KMS-11 (cell line): Measurements from ENCODE around the gene GIGYF2.

Experiments
- H2AFZ ChIP-seq: fragments of 200-600 bp; sonication (generic); 2 replicates; pipeline ENCODE4 v1.6.1; 2016; ENCODE audit warnings: antibody characterized with exemption, mixed run types, low read depth
- H3K27ac ChIP-seq: fragments of 200-600 bp; sonication (generic); 2 replicates; pipeline ENCODE4 v1.6.1; 2016; ENCODE audit warnings: mild to moderate bottlenecking, mixed run types
- H3K27me3 ChIP-seq: fragments of 200-600 bp; sonication (generic); 2 replicates; pipeline ENCODE4 v1.6.1; 2017; ENCODE audit warnings: mild to moderate bottlenecking, low read depth, mixed run types, moderate library complexity; ENCODE audit not compliant: insufficient read depth
- H3K36me3 ChIP-seq: fragments of 200-600 bp; sonication (generic); 2 replicates; pipeline ENCODE4 v1.6.1; 2017; ENCODE audit warnings: mild to moderate bottlenecking, mixed run types; ENCODE audit not compliant: insufficient read depth
- H3K4me1 ChIP-seq: fragments of 200-600 bp; sonication (generic); 2 replicates; pipeline ENCODE4 v1.6.1; 2016; ENCODE audit warnings: mild to moderate bottlenecking, low read depth, mixed run types; ENCODE audit not compliant: poor library complexity, severe bottlenecking
- H3K4me2 ChIP-seq: fragments of 200-600 bp; sonication (generic); 2 replicates; pipeline ENCODE4 v1.7.0; 2016; ENCODE audit warnings: mild to moderate bottlenecking, mixed run types
- H3K4me3 ChIP-seq: fragments of 200-600 bp; sonication (generic); IDR thresholded peaks from 2 replicates; pipeline ENCODE4 v1.6.1; 2017; ENCODE audit warnings: low read depth, low read length, mixed read lengths; ENCODE audit not compliant: insufficient read depth
- H3K79me2 ChIP-seq: fragments of 200-600 bp; sonication (generic); 2 replicates; pipeline ENCODE4 v1.6.1; 2016; ENCODE audit warnings: low read depth, mixed run types; ENCODE audit not compliant: insufficient read depth
- H3K9ac ChIP-seq: fragments of 200-600 bp; sonication (generic); 2 replicates; pipeline ENCODE4 v1.6.1; 2016; ENCODE audit warnings: mild to moderate bottlenecking, mixed run types
- H4K20me1 ChIP-seq: fragments of 200-600 bp; sonication (generic); 2 replicates; pipeline ENCODE4 v1.6.1; 2016; ENCODE audit warnings: mild to moderate bottlenecking, mixed run types; ENCODE audit not compliant: insufficient read depth
- CTCF ChIP-seq: fragments of 200-600 bp; sonication (generic); conservative IDR thresholded peaks from 2 replicates; pipeline ENCODE4 v1.6.1; 2017; ENCODE audit warnings: low read depth, mild to moderate bottlenecking, antibody characterized with exemption, low read length, moderate library complexity, mixed read lengths

The GIGYF2 gene

GRCh38 chr2:232888099-232888836 lies 191.1 kb downstream of the GIGYF2 start:
- no peak overlapping the region for H2AFZ ChIP-seq
- TF ChIP-seq CTCF: no peak
- no peaks in the 10 kb centered on the region for H3K4me1 ChIP-seq
- H3K27ac ChIP-seq: no peak overlapping the region
- H3K4me3 ChIP-seq: no peak overlapping the region
- H3K27me3 ChIP-seq: no peaks in the 10 kb centered on the region
- no peaks in the 10 kb centered on the region for H3K79me2 ChIP-seq
- no peak overlapping the region for H3K4me2 ChIP-seq
- H3K36me3 ChIP-seq: no peaks in the 10 kb centered on the region
- H3K9ac ChIP-seq: no peak overlapping the region
- H4K20me1 ChIP-seq: no peaks in the 10 kb centered on the region

- no peak overlapping the region for H3K4me2 ChIP-seq
- H2AFZ ChIP-seq: no peak overlapping the region
- no peak overlapping the region for H3K27ac ChIP-seq
- no peaks in the 10 kb centered on the region for H4K20me1 ChIP-seq
- no peaks in the 10 kb centered on the region for H3K36me3 ChIP-seq
- H3K4me3 ChIP-seq: no peak overlapping the region
- no peak overlapping the region for H3K9ac ChIP-seq
- no peaks in the 10 kb centered on the region for H3K27me3 ChIP-seq
- no peaks in the 10 kb centered on the region for H3K79me2 ChIP-seq
- H3K4me1 ChIP-seq: no peaks in the 10 kb centered on the region
- no peak for TF ChIP-seq CTCF
Measured at GRCh38 chr2:232888839-232889529, 191.9 kb downstream of the GIGYF2 start.

GRCh38 chr2:232889876-232890401 lies 192.8 kb downstream of the GIGYF2 start:
- no peaks in the 10 kb centered on the region for H3K36me3 ChIP-seq
- no peak for TF ChIP-seq CTCF
- H3K4me1 ChIP-seq: no peaks in the 10 kb centered on the region
- H3K27ac ChIP-seq: no peak overlapping the region
- no peaks in the 10 kb centered on the region for H3K79me2 ChIP-seq
- H3K9ac ChIP-seq: no peak overlapping the region
- no peak overlapping the region for H2AFZ ChIP-seq
- H3K4me3 ChIP-seq: no peak overlapping the region
- no peaks in the 10 kb centered on the region for H3K27me3 ChIP-seq
- no peaks in the 10 kb centered on the region for H4K20me1 ChIP-seq
- H3K4me2 ChIP-seq: no peak overlapping the region

- Histone ChIP-seq H3K9ac (no peak overlapping the region), H4K20me1 (no peaks in the 10 kb centered on the region), H3K4me2 (no peak overlapping the region), H3K27ac (no peak overlapping the region), H2AFZ (no peak overlapping the region), H3K4me1 (no peaks in the 10 kb centered on the region), H3K4me3 (no peak overlapping the region), H3K36me3 (no peaks in the 10 kb centered on the region), H3K79me2 (no peaks in the 10 kb centered on the region), H3K27me3 (no peaks in the 10 kb centered on the region)
- no peak for TF ChIP-seq CTCF
Measured at GRCh38 chr2:232890536-232890895, 193.4 kb downstream of the GIGYF2 start.
